Dermis microvascular lymphatic vessel endothelial cell (primary cell): ENCODE data around the gene KCNJ4. TPM values are rescaled to one million over a fixed set of nuclear protein-coding genes. Genes with fewer than 3 reads are reported as not detected.

ENCODE experiments used
- DNase-seq, 2 donors: peaks; one replicate each; pipeline versions ENCODE4 v3.0.0 to v3.0.0-alpha.2; 2010; ENCODE audit warnings: low read depth in 2 of 2
- total RNA-seq: library from RNA; depleted of rRNA; stranded (reverse); fragments of >200 nt; gene quantifications from 2 replicates; pipeline ENCODE4 v1.2.1, GENCODE V29; 2014

The KCNJ4 gene
- total RNA-seq, 1 donor from 2014 or later, result not detected

GRCh38 chr22:38431266-38432010, 23.6 kb downstream of the KCNJ4 start:
- no peak for DNase-seq

GRCh38 chr22:38429499-38430068, 25.4 kb downstream of the KCNJ4 start:
- peak; percentile 2 to 20 for DNase-seq

- DNase-seq, result no peak
Observed at GRCh38 chr22:38428714-38429113, 26.3 kb downstream of the KCNJ4 start.

GRCh38 chr22:38427940-38428339, 27.1 kb downstream of the KCNJ4 start:
- DNase-seq, result no peak

DNA sequence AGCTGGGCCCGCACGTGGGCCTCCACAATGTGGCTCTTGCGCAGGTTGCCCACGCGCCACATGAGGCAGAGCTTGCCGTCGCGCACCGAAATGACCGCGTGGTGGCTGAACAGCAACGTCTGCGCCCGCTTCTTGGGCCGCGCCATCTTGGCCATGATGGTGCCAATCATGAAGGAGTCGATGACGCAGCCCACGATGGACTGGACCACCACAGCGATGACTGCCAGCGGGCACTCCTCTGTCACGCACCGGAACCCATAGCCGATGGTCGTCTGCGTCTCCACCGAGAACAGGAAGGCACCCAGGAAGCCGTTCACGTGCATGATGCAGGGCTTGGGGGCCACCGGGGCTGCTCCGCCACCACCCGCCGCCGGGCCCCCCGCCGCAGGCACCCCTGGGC, 27.5 kb downstream of the KCNJ4 start:
- DNase-seq, result no peak

GRCh38 chr22:38426628-38427027, 28.4 kb downstream of the KCNJ4 start:
- no peak for DNase-seq

DNA sequence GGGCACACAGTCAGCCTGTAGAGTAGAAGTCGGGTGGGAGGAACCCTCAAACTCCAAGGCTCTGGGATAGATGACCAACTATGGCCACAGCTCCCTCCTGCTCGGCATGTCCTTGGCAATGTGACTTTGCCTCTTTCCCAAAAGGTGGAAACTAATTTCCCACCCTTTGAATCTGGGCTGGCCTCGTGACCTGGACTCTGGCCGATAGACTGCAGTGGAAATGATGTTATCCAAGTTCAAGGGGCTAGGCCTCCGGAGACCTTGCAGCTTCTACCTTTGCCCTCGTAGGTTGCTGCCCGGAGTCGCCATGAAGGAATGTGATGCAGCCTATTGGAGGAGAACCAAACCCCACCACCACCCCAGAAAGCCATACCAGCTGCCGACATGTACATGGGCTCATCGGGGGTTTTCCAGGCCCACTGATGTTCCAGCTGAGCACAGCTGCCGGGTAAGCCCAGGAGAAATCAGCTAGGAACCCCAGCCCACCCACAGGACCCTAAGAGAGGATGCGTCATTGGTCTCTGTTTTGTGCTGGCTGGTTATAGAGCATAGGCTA, 30.4 kb downstream of the KCNJ4 start:
- DNase-seq, result no peak

- no peak for DNase-seq
Observed at GRCh38 chr22:38423512-38424503, 31.2 kb downstream of the KCNJ4 start.

- no peak for DNase-seq
Observed at GRCh38 chr22:38422611-38423511, 32.1 kb downstream of the KCNJ4 start.

DNA sequence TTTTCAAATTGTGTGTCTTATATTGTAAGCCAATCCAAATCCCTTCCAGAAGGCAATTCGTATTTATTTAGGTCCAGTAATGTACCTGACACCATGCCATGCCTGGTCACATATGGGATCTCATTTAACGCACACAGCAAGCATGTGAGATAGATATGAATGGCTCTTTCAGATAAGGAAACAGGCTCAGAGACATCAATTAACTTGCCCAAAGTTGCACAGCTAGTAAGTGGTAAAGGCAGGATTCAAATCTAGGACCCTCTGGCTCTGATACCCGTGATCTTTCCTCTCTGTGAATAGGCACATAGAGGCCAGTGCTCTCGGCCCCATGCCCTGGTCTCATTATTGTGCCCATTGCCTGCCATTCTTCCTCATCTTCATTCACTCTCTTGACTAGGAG, 34.3 kb downstream of the KCNJ4 start:
- no peak for DNase-seq

- DNase-seq, result no peak
Observed at GRCh38 chr22:38419858-38420160, 35.2 kb downstream of the KCNJ4 start.

GRCh38 chr22:38419121-38419857, 35.7 kb downstream of the KCNJ4 start:
- no peak for DNase-seq

- DNase-seq, result no peak
Observed at GRCh38 chr22:38418589-38418988, 36.4 kb downstream of the KCNJ4 start.

- no peak for DNase-seq
Observed at GRCh38 chr22:38417252-38418060, 37.5 kb downstream of the KCNJ4 start.

- DNase-seq, result no peak
Observed at GRCh38 chr22:38416621-38417251, 38.3 kb downstream of the KCNJ4 start.

DNA sequence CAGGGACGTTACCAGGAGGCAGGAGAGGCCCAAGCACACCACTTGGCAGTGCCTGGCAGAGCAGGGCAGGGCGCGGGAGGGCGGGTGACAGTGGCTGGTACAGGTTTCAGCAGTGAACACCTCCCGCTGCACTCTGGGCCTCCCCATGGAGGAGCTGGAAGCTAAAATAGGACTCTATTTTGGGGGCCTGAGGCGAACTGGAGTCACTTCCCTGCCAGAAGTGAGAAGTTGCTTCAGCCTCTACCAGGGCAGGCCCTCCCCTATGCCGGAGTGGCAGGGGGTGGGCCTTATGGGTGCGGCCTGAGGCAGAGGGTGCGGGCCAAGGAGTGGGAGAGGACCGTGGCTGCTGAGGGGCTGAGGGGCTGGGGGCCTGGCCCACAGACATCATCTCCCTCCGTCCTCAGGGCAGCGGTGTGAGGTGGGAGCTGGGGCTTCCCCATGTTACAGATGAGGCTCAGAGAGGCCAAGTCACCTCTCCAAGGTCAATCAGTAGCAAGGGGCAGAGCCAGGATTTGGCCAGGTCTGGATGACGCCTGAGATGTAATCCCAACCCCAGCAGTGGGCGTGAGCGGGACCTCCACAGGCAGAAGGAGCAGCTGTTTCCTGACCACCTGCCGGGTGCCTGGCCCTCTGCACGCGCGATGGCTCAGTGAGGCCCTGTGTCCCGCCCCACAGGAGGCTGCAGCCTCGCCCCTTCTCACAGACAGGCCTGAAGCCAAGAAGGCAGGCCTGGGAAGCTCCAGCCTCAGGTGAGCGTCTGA, 39.3 kb downstream of the KCNJ4 start:
- no peak for DNase-seq

- DNase-seq, result no peak
Observed at GRCh38 chr22:38415046-38415445, 40.0 kb downstream of the KCNJ4 start.

DNA sequence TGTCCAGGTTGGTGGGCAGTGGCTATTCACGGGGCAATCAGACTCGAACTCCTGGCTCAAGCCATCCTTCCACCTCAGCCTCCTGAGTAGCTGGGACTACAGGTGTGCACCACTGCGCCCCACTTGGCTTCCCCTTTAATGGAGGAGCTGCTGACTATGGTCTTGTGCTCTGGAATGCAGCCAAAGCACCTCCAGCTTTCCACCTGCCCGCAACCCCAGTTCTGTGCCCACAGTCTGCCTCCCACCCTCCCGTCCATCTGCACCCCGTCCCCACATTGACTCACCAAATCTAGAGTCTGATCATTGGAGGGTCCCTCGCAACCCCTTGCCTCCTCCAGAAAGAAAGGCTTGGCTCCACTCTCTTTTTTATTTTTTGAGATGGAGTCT, 41.0 kb downstream of the KCNJ4 start:
- no peak for DNase-seq
